Kidney (tissue), 14 donors: ENCODE data around the gene AKAP8. TPM values are rescaled to one million over a fixed set of nuclear protein-coding genes. Genes with fewer than 3 reads are reported as not detected.

Source experiments
- DNase-seq, 5 donors: peaks; one replicate each; pipeline ENCODE4 v3.0.0-alpha.2; 2013 to 2020
- FAIRE-seq: peaks from 2 replicates; lab custom pipeline; 2012; peaks lifted over from hg19 to GRCh38; lab: Jason Lieb, UNC
- H3K27ac ChIP-seq, 2 donors: one replicate each; pipeline ENCODE4 v1.7.0; 2013; ENCODE audit warnings: low read depth in 2 of 2, low read length in 2 of 2, inconsistent platforms in 1 of 2
- H3K27me3 ChIP-seq: one replicate; pipeline ENCODE4 v1.7.1; 2013; ENCODE audit warnings: low read length, inconsistent platforms; ENCODE audit not compliant: control insufficient read depth, insufficient read depth
- H3K36me3 ChIP-seq, 3 donors: one replicate each; pipeline versions ENCODE4 v1.7.0 to v1.7.1; 2013; ENCODE audit warnings: low read length in 3 of 3, control low read depth in 1 of 3, inconsistent platforms in 1 of 3; ENCODE audit not compliant: insufficient read depth in 3 of 3, control insufficient read depth in 2 of 3
- H3K4me1 ChIP-seq, 3 donors: one replicate each; pipeline versions ENCODE4 v1.7.0 to v1.7.1; 2013; ENCODE audit warnings: low read length in 3 of 3, inconsistent platforms in 1 of 3, low read depth in 1 of 3; ENCODE audit not compliant: control insufficient read depth in 2 of 3, insufficient read depth in 2 of 3
- H3K4me3 ChIP-seq, 3 donors: one replicate each; pipeline versions ENCODE4 v1.7.0 to v1.8.1; 2013; ENCODE audit warnings: low read length in 3 of 3, control low read depth in 1 of 3, inconsistent platforms in 1 of 3
- H3K9ac ChIP-seq, 3 donors: one replicate each; pipeline versions ENCODE4 v1.7.0 to v1.7.1; 2013; ENCODE audit warnings: low read length in 3 of 3, control low read depth in 1 of 3, inconsistent platforms in 1 of 3
- H3K9me3 ChIP-seq, 3 donors: one replicate each; pipeline versions ENCODE4 v1.7.0 to v1.7.1; 2013; ENCODE audit warnings: low read length in 3 of 3, control low read depth in 1 of 3, inconsistent platforms in 1 of 3; ENCODE audit not compliant: control insufficient read depth in 2 of 3, insufficient read depth in 1 of 3
- CTCF ChIP-seq: IDR thresholded peaks from 3 replicates; pipeline ENCODE4 v1.5.1; 2012; ENCODE audit warnings: mild to moderate bottlenecking, moderate library complexity, borderline replicate concordance; ENCODE audit not compliant: insufficient read depth; ENCODE audit errors: extremely low read depth
- intact Hi-C: fragments of 100-400 bp; cut with DNase I; formaldehyde crosslinking; loops from one replicate; pipeline ENCODE4 v1.11.1; 2022
- polyA plus RNA-seq: library from polyadenylated mRNA; stranded (reverse); fragments of 350-450 nt; fragmentation: Illumina TruSeq; extraction: RNeasy Lipid Tissue Mini Kit (QIAGEN cat#74804); gene quantifications from one replicate; pipeline ENCODE4 v1.2.3, GENCODE V29; 2014; ENCODE audit warnings: low read depth, low replicate concordance; ENCODE audit not compliant: insufficient read depth
- total RNA-seq: library from RNA; stranded (reverse); fragmentation: NEBNext Ultra II Directional; extraction: Animal tissue kit (Norgen Biotek cat#: 25700); gene quantifications from one replicate; pipeline ENCODE4 v1.2.1, GENCODE V29; 2021
- donor health status: control.
- donor health status: control.
- donor health status: control.
- donor health status: control.
- donor health status: control.
- donor health status: DM: yes; HTN: yes; CAD: no.
- donor health status: Normal renal cell carcinoma (clear cell type).

The AKAP8 gene
- total and polyA plus RNA-seq, 2 donors from 2014 or later = 11.5 to 60.2 TPM

GRCh38 chr19:15403151-15403531, 23.6 kb upstream of the AKAP8 start:
- DNase-seq = no peak
- Histone ChIP-seq H3K9me3 (no peaks in the 10 kb centered on the region), H3K27ac (no peak overlapping the region), H3K4me3 (no peak overlapping the region), H3K27me3 (no peaks in the 10 kb centered on the region), H3K9ac (no peak overlapping the region), H3K36me3 (peaks cover 2 to 49% (median 20%) of the 10 kb centered on the region in 3 donors), H3K4me1 (peaks cover 0 to 21% (median 18%) of the 10 kb centered on the region in 3 donors)
- FAIRE-seq = no peak
- TF ChIP-seq CTCF = no peak
- intact Hi-C loops = no loop called here

GRCh38 chr19:15402411-15403150, 23.0 kb upstream of the AKAP8 start:
- peaks cover 0 to 21% (median 17%) of the 10 kb centered on the region in 3 donors for H3K4me1 ChIP-seq
- DNase-seq = no peak

GRCh38 chr19:15401397-15401710, 21.8 kb upstream of the AKAP8 start:
- TF ChIP-seq CTCF = no peak
- Histone ChIP-seq H3K4me3 (no peak overlapping the region), H3K27ac (no peak overlapping the region), H3K4me1 (peaks cover 0 to 15% (median 15%) of the 10 kb centered on the region in 3 donors), H3K9me3 (no peaks in the 10 kb centered on the region), H3K27me3 (no peaks in the 10 kb centered on the region), H3K9ac (no peak overlapping the region), H3K36me3 (peaks cover 7 to 62% (median 36%) of the 10 kb centered on the region in 3 donors)
- no peak for DNase-seq
- intact Hi-C loops = no loop called here
- no peak for FAIRE-seq

More at GRCh38 chr19:15402411-15403150, 23.0 kb upstream of the AKAP8 start:
- intact Hi-C loops = no loop called here
- Histone ChIP-seq H3K27me3 (no peaks in the 10 kb centered on the region), H3K4me3 (no peak overlapping the region), H3K9ac (no peak overlapping the region), H3K27ac (no peak overlapping the region), H3K9me3 (no peaks in the 10 kb centered on the region), H3K36me3 (peaks cover 2 to 54% (median 25%) of the 10 kb centered on the region in 3 donors)
- FAIRE-seq = no peak
- TF ChIP-seq CTCF = no peak
